SK-N-SH treated with all-trans-retinoic acid at 6 μM for 48 hours (cell line): ENCODE data around the gene SLC27A4.

Experiments used
- ATAC-seq: fragments of 200-7000 bp; cut with Tn5 transposase; 3 replicates; pipeline ENCODE4 v1.9.1; 2020; ENCODE audit warnings: mild to moderate bottlenecking, moderate library complexity
- ARNTL ChIP-seq: fragments of 450-650 bp; formaldehyde crosslinking; IDR thresholded peaks from 2 replicates; pipeline ENCODE4 v1.5.0; 2020; ENCODE audit warnings: low read depth, mild to moderate bottlenecking, moderate library complexity, borderline replicate concordance
- BACH2 ChIP-seq: fragments of 250-450 bp; sonication (Bioruptor Pico); IDR thresholded peaks from 2 replicates; pipeline ENCODE4 v1.9.0; 2021; ENCODE audit warnings: mild to moderate bottlenecking, borderline replicate concordance
- CREB5 ChIP-seq: fragments of 250-450 bp; sonication (Bioruptor Pico); IDR thresholded peaks from 2 replicates; pipeline ENCODE4 v1.5.1; 2020; ENCODE audit warnings: low read depth, mild to moderate bottlenecking, moderate library complexity
- CSDC2 ChIP-seq: fragments of 250-450 bp; sonication (Bioruptor Pico); IDR thresholded peaks from 2 replicates; pipeline ENCODE4 v1.5.0; 2020; ENCODE audit warnings: mild to moderate bottlenecking, moderate library complexity
- CSRNP3 ChIP-seq: fragments of 250-450 bp; sonication (Bioruptor Pico); IDR thresholded peaks from 2 replicates; pipeline ENCODE4 v1.5.1; 2021; ENCODE audit warnings: mild to moderate bottlenecking, moderate library complexity
- GLIS3 ChIP-seq: fragments of 250-450 bp; sonication (Bioruptor Pico); IDR thresholded peaks from 2 replicates; pipeline ENCODE4 v1.5.0; 2020; ENCODE audit warnings: mild to moderate bottlenecking, moderate library complexity
- ISL1 ChIP-seq: fragments of 250-450 bp; sonication (Bioruptor Pico); IDR thresholded peaks from 2 replicates; pipeline ENCODE4 v2.1.2; 2022; ENCODE audit warnings: mild to moderate bottlenecking, moderate library complexity
- OSR1 ChIP-seq: fragments of 250-450 bp; sonication (Bioruptor Pico); IDR thresholded peaks from 2 replicates; pipeline ENCODE4 v1.8.0; 2022; ENCODE audit warnings: moderate library complexity, mild to moderate bottlenecking, inconsistent platforms
- PATZ1 ChIP-seq: fragments of 250-450 bp; sonication (Bioruptor Pico); IDR thresholded peaks from 2 replicates; pipeline ENCODE4 v1.8.0; 2020; ENCODE audit warnings: mild to moderate bottlenecking, moderate library complexity, borderline replicate concordance
- POU6F1 ChIP-seq: fragments of 250-450 bp; sonication (Bioruptor Pico); IDR thresholded peaks from 2 replicates; pipeline ENCODE4 v1.8.0; 2021; ENCODE audit warnings: low read depth, mild to moderate bottlenecking, moderate library complexity, borderline replicate concordance
- PPARA ChIP-seq: fragments of 250-450 bp; sonication (Bioruptor Pico); IDR thresholded peaks from 2 replicates; pipeline ENCODE4 v1.5.0; 2020; ENCODE audit warnings: mild to moderate bottlenecking, borderline replicate concordance
- RARB ChIP-seq: fragments of 250-450 bp; sonication (Bioruptor Pico); IDR thresholded peaks from 2 replicates; pipeline ENCODE4 v1.8.0; 2021; ENCODE audit warnings: mild to moderate bottlenecking, moderate library complexity
- SNAI2 ChIP-seq: fragments of 250-450 bp; sonication (Bioruptor Pico); IDR thresholded peaks from 2 replicates; pipeline ENCODE4 v1.5.0; 2020; ENCODE audit warnings: mild to moderate bottlenecking, moderate library complexity
- TCF4 ChIP-seq: fragments of 250-450 bp; sonication (Bioruptor Pico); IDR thresholded peaks from 2 replicates; pipeline ENCODE4 v1.8.0; 2021; ENCODE audit warnings: mild to moderate bottlenecking, moderate library complexity, borderline replicate concordance
- TOX ChIP-seq: fragments of 250-450 bp; sonication (Bioruptor Pico); IDR thresholded peaks from 2 replicates; pipeline ENCODE4 v1.8.0; 2021; ENCODE audit warnings: mild to moderate bottlenecking, moderate library complexity, borderline replicate concordance
- TSHZ2 ChIP-seq: fragments of 250-450 bp; sonication (Bioruptor Pico); IDR thresholded peaks from 2 replicates; pipeline ENCODE4 v1.5.0; 2020; ENCODE audit warnings: mild to moderate bottlenecking, moderate library complexity
- ZC3H10 ChIP-seq: fragments of 250-450 bp; sonication (Bioruptor Pico); IDR thresholded peaks from 2 replicates; pipeline ENCODE4 v1.5.1; 2021; ENCODE audit warnings: mild to moderate bottlenecking, moderate library complexity
- ZNF565 ChIP-seq: fragments of 450-650 bp; formaldehyde crosslinking; conservative IDR thresholded peaks from 2 replicates; pipeline ENCODE4 v1.5.0; 2020; ENCODE audit warnings: low read depth, mild to moderate bottlenecking, moderate library complexity
- ZNF8 ChIP-seq: fragments of 450-650 bp; formaldehyde crosslinking; IDR thresholded peaks from 2 replicates; pipeline ENCODE4 v1.5.0; 2020; ENCODE audit warnings: mild to moderate bottlenecking, moderate library complexity

The SLC27A4 gene

GRCh38 chr9:128397831-128398230, 57.5 kb downstream of the SLC27A4 start (continued):
- no peak for TF ChIP-seq POU6F1 (CRISPR knock-in tag)
- no peak for TF ChIP-seq TCF4
- TF ChIP-seq CSDC2 (CRISPR knock-in tag) = no peak
- no peak for TF ChIP-seq RARB (CRISPR knock-in tag)
- TF ChIP-seq CREB5 (CRISPR knock-in tag) = no peak

GRCh38 chr9:128399861-128400260, 59.5 kb downstream of the SLC27A4 start:
- ATAC-seq = no peak
- no peak for TF ChIP-seq ISL1
- TF ChIP-seq OSR1 (CRISPR knock-in tag) = no peak
- TF ChIP-seq PPARA (CRISPR knock-in tag) = no peak
- TF ChIP-seq GLIS3 = no peak
- TF ChIP-seq ZNF565 (CRISPR knock-in tag) = no peak
- TF ChIP-seq ARNTL (CRISPR knock-in tag) = no peak
- no peak for TF ChIP-seq SNAI2 (CRISPR knock-in tag)
- no peak for TF ChIP-seq CSDC2 (CRISPR knock-in tag)
- no peak for TF ChIP-seq CSRNP3
- TF ChIP-seq TOX (CRISPR knock-in tag) = no peak
- no peak for TF ChIP-seq CREB5 (CRISPR knock-in tag)
- TF ChIP-seq BACH2 (CRISPR knock-in tag) = no peak
- TF ChIP-seq TCF4 = no peak
- no peak for TF ChIP-seq TSHZ2 (CRISPR knock-in tag)
- no peak for TF ChIP-seq ZC3H10
- no peak for TF ChIP-seq ZNF8 (CRISPR knock-in tag)
- TF ChIP-seq PATZ1 (CRISPR knock-in tag) = no peak
- no peak for TF ChIP-seq POU6F1 (CRISPR knock-in tag)
